ENCODE data around the gene ITGB6. TPM values are rescaled to one million over a fixed set of nuclear protein-coding genes. Genes with fewer than 3 reads are reported as not detected.

ITGB6 gene
- total RNA-seq, 6 experiments from 2014 or later: 0.11 to 0.68 (median 0.44) TPM; not detected in 2

DNA sequence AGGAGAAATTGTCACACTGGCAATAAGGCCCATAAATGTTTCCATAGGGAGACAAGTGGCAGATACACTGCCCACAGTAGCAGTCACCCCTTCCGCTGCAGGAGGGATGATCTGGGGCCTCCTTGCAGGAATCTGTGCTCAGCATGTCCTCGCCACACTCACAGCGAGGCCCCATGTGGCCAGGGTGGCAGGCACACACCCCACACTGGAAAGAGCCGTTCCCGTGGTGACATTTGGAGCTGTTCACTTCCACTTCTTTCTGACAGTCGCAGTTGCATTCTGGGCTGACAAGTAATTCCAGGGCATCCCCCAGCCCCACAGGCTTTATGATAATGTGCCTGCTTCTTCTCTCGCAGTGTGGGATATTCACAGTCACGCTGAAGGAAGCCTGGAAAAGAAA lies 62.6 kb downstream of the ITGB6 start:
- Histone ChIP-seq H3K36me3 (no peaks in the 10 kb centered on the region), H3K4me1 (no peaks in the 10 kb centered on the region), H3K27me3 (no peaks in the 10 kb centered on the region), H3K27ac (no peak overlapping the region), H3K4me3 (no peak overlapping the region), H3K9me3 (no peaks in the 10 kb centered on the region)
- WGBS (ENCODE audit: insufficient coverage, low coverage, low lambda C conversion rate, missing lambda C conversion rate): 79% methylated on average over 2 of the region's 8 CpGs
- intact Hi-C loops (cut with DNase I): no loop called here
- DNase-seq (no peak), ATAC-seq (no peak)
- TF ChIP-seq, protein P1, sequence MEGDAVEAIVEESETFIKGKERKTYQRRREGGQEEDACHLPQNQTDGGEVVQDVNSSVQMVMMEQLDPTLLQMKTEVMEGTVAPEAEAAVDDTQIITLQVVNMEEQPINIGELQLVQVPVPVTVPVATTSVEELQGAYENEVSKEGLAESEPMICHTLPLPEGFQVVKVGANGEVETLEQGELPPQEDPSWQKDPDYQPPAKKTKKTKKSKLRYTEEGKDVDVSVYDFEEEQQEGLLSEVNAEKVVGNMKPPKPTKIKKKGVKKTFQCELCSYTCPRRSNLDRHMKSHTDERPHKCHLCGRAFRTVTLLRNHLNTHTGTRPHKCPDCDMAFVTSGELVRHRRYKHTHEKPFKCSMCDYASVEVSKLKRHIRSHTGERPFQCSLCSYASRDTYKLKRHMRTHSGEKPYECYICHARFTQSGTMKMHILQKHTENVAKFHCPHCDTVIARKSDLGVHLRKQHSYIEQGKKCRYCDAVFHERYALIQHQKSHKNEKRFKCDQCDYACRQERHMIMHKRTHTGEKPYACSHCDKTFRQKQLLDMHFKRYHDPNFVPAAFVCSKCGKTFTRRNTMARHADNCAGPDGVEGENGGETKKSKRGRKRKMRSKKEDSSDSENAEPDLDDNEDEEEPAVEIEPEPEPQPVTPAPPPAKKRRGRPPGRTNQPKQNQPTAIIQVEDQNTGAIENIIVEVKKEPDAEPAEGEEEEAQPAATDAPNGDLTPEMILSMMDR (IDR thresholded peaks at IDR 0.05): no peak
- no peak for TF ChIP-seq POLR2A (IDR thresholded peaks at IDR 0.05)

DNA sequence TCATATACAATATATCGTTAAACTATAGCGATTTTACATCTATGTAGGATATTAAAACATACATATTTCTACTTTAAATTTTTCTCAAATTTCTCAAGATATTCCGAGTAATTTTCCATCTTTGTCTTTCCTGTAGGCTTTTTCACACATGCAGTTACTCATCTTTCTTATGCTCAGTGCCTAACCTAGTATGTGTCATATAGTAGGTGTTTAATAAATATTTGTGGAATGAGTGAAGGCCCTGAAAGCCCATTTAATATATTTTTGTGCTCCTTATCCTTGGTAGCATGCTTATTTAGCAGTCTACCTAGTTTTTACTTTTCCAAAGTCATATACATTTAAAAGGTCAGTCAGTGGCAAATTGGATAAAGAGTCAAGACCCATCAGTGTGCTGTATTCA lies 67.3 kb downstream of the ITGB6 start:
- no peak for ATAC-seq

DNA sequence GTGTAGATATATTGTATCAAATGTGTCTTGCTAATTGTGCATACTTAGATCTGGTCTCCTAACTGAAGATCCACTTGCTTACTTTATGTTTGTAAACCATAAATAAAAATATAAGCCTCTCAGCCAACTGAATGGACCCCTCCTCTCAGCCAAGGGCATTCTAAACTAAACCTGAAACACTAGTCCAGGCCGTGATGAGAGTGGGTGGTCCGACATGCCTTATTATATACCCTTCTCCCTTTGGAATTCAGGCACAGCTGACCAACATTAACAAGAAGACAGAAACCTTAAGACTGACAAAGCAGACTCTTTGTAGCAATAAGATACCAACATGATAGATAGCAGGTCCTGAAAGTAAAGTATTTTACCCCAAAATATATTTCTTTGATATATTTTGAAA lies 73.3 kb downstream of the ITGB6 start:
- no peaks in the 10 kb centered on the region for H3K4me1 ChIP-seq
- intact Hi-C loops (cut with DNase I): no loop called here
- H3K36me3 ChIP-seq: no peaks in the 10 kb centered on the region
- H3K9me3 ChIP-seq: no peaks in the 10 kb centered on the region
- TF ChIP-seq, protein P1 (IDR thresholded peaks at IDR 0.05): no peak
- H3K4me3 ChIP-seq: no peak overlapping the region
- no peak overlapping the region for H3K27ac ChIP-seq
- WGBS (ENCODE audit: insufficient coverage, low coverage, low lambda C conversion rate, missing lambda C conversion rate): 64% methylated on average over 2 of the region's 2 CpGs
- H3K27me3 ChIP-seq: no peaks in the 10 kb centered on the region
- no peak for DNase-seq
- ATAC-seq: no peak

More for the DNA sequence above, 67.3 kb downstream of the ITGB6 start:
- 72% methylated on average over 3 of the region's 3 CpGs for WGBS (ENCODE audit: insufficient coverage, low coverage, low lambda C conversion rate, missing lambda C conversion rate)
- no peaks in the 10 kb centered on the region for H3K36me3 ChIP-seq
- H3K4me3 ChIP-seq: no peak overlapping the region
- intact Hi-C loops (cut with DNase I): no loop called here
- H3K27ac ChIP-seq: no peak overlapping the region
- TF ChIP-seq, protein P1 (IDR thresholded peaks at IDR 0.05): no peak
- no peak for TF ChIP-seq POLR2A (IDR thresholded peaks at IDR 0.05)
- no peaks in the 10 kb centered on the region for H3K9me3 ChIP-seq
- H3K4me1 ChIP-seq: no peaks in the 10 kb centered on the region
- no peak for DNase-seq
- H3K27me3 ChIP-seq: no peaks in the 10 kb centered on the region

DNA sequence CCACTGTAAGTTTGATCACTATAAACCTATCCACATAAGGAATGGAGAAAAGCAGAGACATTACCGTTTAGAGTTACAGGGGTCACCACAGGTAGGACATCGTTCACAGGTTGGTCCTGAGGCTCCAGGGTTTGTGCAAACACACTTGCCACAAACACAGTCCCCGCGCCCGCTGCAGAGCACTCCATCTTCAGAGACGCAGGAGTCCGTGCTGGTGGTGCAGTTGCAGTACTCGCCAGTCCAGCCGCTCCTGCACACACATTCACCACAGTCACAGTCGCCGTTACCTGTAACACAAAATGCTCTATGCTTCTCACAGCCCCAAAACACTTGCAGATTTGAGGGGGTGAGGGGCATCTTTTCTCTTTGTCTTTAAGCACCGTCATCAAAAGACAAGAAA lies 73.8 kb downstream of the ITGB6 start:
- DNase-seq (no peak), ATAC-seq (no peak)
- Histone ChIP-seq H3K4me1 (no peaks in the 10 kb centered on the region), H3K9me3 (no peaks in the 10 kb centered on the region), H3K27me3 (no peaks in the 10 kb centered on the region), H3K27ac (no peak overlapping the region), H3K4me3 (no peak overlapping the region), H3K36me3 (no peaks in the 10 kb centered on the region)
- TF ChIP-seq, protein P1 (IDR thresholded peaks at IDR 0.05): no peak
- no peak for TF ChIP-seq POLR2A (IDR thresholded peaks at IDR 0.05)
- WGBS (ENCODE audit: insufficient coverage, low coverage, low lambda C conversion rate, missing lambda C conversion rate): 78% methylated on average over 3 of the region's 12 CpGs
- intact Hi-C loops (cut with DNase I): no loop called here

DNA sequence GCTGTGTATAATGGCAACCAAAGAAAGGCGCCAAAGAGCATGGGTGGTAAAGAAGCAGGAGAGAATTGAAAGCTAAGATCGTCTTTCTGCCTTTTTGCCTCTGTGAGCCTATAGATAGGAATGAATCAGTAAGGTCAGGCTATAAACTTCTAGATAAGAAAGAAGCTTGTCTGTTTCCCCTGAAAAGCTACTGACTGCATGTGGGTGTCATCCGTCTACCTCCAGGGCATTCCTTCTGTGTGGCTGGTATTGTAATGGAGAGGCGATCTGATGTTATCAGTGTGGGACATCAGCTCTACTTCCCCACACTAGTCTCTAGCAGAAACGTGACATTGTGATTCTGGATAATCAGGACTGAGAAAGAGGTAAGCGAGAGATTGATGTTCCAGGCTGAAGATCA lies 74.2 kb downstream of the ITGB6 start:
- H3K27ac ChIP-seq: no peak overlapping the region
- ATAC-seq (no peak), DNase-seq (no peak)
- intact Hi-C loops (cut with DNase I): no loop called here
- H3K4me3 ChIP-seq: no peak overlapping the region
- H3K4me1 ChIP-seq: no peaks in the 10 kb centered on the region
- no peaks in the 10 kb centered on the region for H3K36me3 ChIP-seq
- H3K27me3 ChIP-seq: no peaks in the 10 kb centered on the region
- H3K9me3 ChIP-seq: no peaks in the 10 kb centered on the region
- no peak for TF ChIP-seq POLR2A (IDR thresholded peaks at IDR 0.05)
- TF ChIP-seq, protein P1 (IDR thresholded peaks at IDR 0.05): no peak
- 48% methylated on average over 6 of the region's 6 CpGs for WGBS (ENCODE audit: insufficient coverage, low coverage, low lambda C conversion rate, missing lambda C conversion rate)

Data from right lobe of liver (tissue), 6 donors.